Mesenchymal stem cell (in vitro differentiated cells and primary cell): ENCODE measurements around the gene ACTR8.

ENCODE experiments used
- DNase-seq: peaks from one replicate; pipeline ENCODE4 v3.0.0-alpha.2; 2013
- H2AFZ ChIP-seq: one replicate; pipeline ENCODE4 v1.6.1; 2013; ENCODE audit warnings: low read depth, mild to moderate bottlenecking, control low read depth, inconsistent platforms, low read length, moderate library complexity
- H2AK5ac ChIP-seq: 2 replicates; pipeline ENCODE4 v1.6.1; 2013; ENCODE audit warnings: low read length, moderate library complexity, mild to moderate bottlenecking, inconsistent platforms; ENCODE audit not compliant: severe bottlenecking
- H2BK120ac ChIP-seq: one replicate; pipeline ENCODE4 v1.6.1; 2013; ENCODE audit warnings: low read depth, mild to moderate bottlenecking, inconsistent platforms, low read length, moderate library complexity
- H2BK12ac ChIP-seq, 2 experiments: one replicate each; pipeline ENCODE4 v1.6.1; 2013; ENCODE audit warnings: inconsistent platforms in 2 of 2, low read length in 2 of 2, mild to moderate bottlenecking in 2 of 2, moderate library complexity in 2 of 2, control low read depth in 1 of 2
- H2BK15ac ChIP-seq: one replicate; pipeline ENCODE4 v1.6.1; 2013; ENCODE audit warnings: mild to moderate bottlenecking, low read depth, inconsistent platforms; ENCODE audit not compliant: poor library complexity, severe bottlenecking
- H2BK5ac ChIP-seq: 2 replicates; pipeline ENCODE4 v1.6.1; 2013; ENCODE audit warnings: low read depth, mild to moderate bottlenecking, low read length, control low read depth, inconsistent platforms; ENCODE audit not compliant: poor library complexity, severe bottlenecking
- H3K14ac ChIP-seq, 2 experiments: one replicate each; pipeline ENCODE4 v1.6.1; 2013; ENCODE audit warnings: inconsistent platforms in 2 of 2, low read length in 2 of 2, control low read depth in 1 of 2, mild to moderate bottlenecking in 1 of 2, moderate library complexity in 1 of 2
- H3K18ac ChIP-seq, 2 experiments: one replicate each; pipeline ENCODE4 v1.6.1; 2013; ENCODE audit warnings: inconsistent platforms in 2 of 2, low read length in 2 of 2, control low read depth in 1 of 2, low read depth in 1 of 2, mild to moderate bottlenecking in 1 of 2
- H3K23ac ChIP-seq, 2 experiments: one replicate each; pipeline ENCODE4 v1.6.1; 2013; ENCODE audit warnings: inconsistent platforms in 2 of 2, low read length in 2 of 2, mild to moderate bottlenecking in 2 of 2, moderate library complexity in 2 of 2, control low read depth in 1 of 2
- H3K27ac ChIP-seq: 2 replicates; pipeline ENCODE4 v1.5.1; 2013; ENCODE audit warnings: mild to moderate bottlenecking, moderate library complexity, low read length, control low read depth, inconsistent platforms; ENCODE audit not compliant: poor library complexity, severe bottlenecking
- H3K27me3 ChIP-seq, 2 experiments: 2 replicates each; pipeline versions ENCODE4 v1.6.1 to v1.7.0; 2013; ENCODE audit warnings: low read length in 2 of 2, mild to moderate bottlenecking in 2 of 2, moderate library complexity in 2 of 2, control low read depth in 1 of 2, inconsistent platforms in 1 of 2; ENCODE audit not compliant: control insufficient read depth in 1 of 2, insufficient read depth in 1 of 2
- H3K36me3 ChIP-seq, 2 experiments: 2 replicates each; pipeline versions ENCODE4 v1.6.1 to v1.7.0; 2013; ENCODE audit warnings: low read length in 2 of 2, control low read depth in 1 of 2, inconsistent platforms in 1 of 2, low read depth in 1 of 2, mild to moderate bottlenecking in 1 of 2; ENCODE audit not compliant: insufficient read depth in 2 of 2, control insufficient read depth in 1 of 2
- H3K4ac ChIP-seq, 2 experiments: one replicate each; pipeline ENCODE4 v1.6.1; 2013; ENCODE audit warnings: inconsistent platforms in 2 of 2, low read length in 2 of 2, mild to moderate bottlenecking in 2 of 2, moderate library complexity in 2 of 2, control low read depth in 1 of 2, low read depth in 1 of 2
- H3K4me1 ChIP-seq: 2 replicates; pipeline ENCODE4 v1.6.1; 2013; ENCODE audit warnings: low read depth, low read length, control low read depth; ENCODE audit not compliant: control insufficient read depth, insufficient read depth
- H3K4me2 ChIP-seq: 2 replicates; pipeline ENCODE4 v1.6.1; 2013; ENCODE audit warnings: low read length, mild to moderate bottlenecking, inconsistent platforms; ENCODE audit not compliant: poor library complexity, severe bottlenecking
- H3K4me3 ChIP-seq, 2 experiments: 2 replicates each; pipeline versions ENCODE4 v1.5.1 to v1.7.0; 2013; ENCODE audit warnings: low read length in 2 of 2, mild to moderate bottlenecking in 2 of 2, control low read depth in 1 of 2, low read depth in 1 of 2; ENCODE audit not compliant: insufficient read depth in 1 of 2
- H3K79me1 ChIP-seq: replicated peaks from 2 replicates; pipeline ENCODE4 v1.6.1; 2013; ENCODE audit warnings: mild to moderate bottlenecking, control low read depth, low read length, inconsistent platforms; ENCODE audit not compliant: poor library complexity, severe bottlenecking
- H3K9ac ChIP-seq: 2 replicates; pipeline ENCODE4 v1.7.0; 2013; ENCODE audit warnings: mild to moderate bottlenecking, low read length, moderate library complexity
- H3K9me3 ChIP-seq: 2 replicates; pipeline ENCODE4 v1.7.0; 2013; ENCODE audit warnings: mild to moderate bottlenecking, low read length; ENCODE audit not compliant: control insufficient read depth
- H4K8ac ChIP-seq: one replicate; pipeline ENCODE4 v1.6.1; 2013; ENCODE audit warnings: inconsistent platforms, mild to moderate bottlenecking, low read length, moderate library complexity
- H4K91ac ChIP-seq: one replicate; pipeline ENCODE4 v1.6.1; 2013; ENCODE audit warnings: mild to moderate bottlenecking, low read length, inconsistent platforms
- WGBS: methylation state at CpG from one replicate; pipeline ENCODE4 v1.1.7; 2013; ENCODE audit warnings: mixed read lengths; 5-methylcytosine and 5-hydroxymethylcytosine counted together

The ACTR8 gene

GRCh38 chr3:53823956-53824657 lies 57.8 kb downstream of the ACTR8 start:
- H3K4me1 ChIP-seq = peaks cover 2% of the 10 kb centered on the region
- DNase-seq = no peak
- H3K9ac ChIP-seq = no peak overlapping the region
- H3K27ac ChIP-seq = no peak overlapping the region
- no peaks in the 10 kb centered on the region for H3K9me3 ChIP-seq
- 59% methylated on average over 10 of the region's 10 CpGs for WGBS
- H3K18ac ChIP-seq = no peak overlapping the region
- no peak overlapping the region for H4K8ac ChIP-seq
- H2BK12ac ChIP-seq = no peak overlapping the region
- no peak overlapping the region for H2BK5ac ChIP-seq
- H4K91ac ChIP-seq = no peak overlapping the region
- no peak overlapping the region for H2AK5ac ChIP-seq
- no peak overlapping the region for H3K23ac ChIP-seq
- no peaks in the 10 kb centered on the region for H3K27me3 ChIP-seq
- no peaks in the 10 kb centered on the region for H3K79me1 ChIP-seq
- H3K4me2 ChIP-seq = no peak overlapping the region
- no peak overlapping the region for H3K4me3 ChIP-seq
- no peak overlapping the region for H2BK120ac ChIP-seq
- peaks cover 0 to 5% of the 10 kb centered on the region in 2 experiments for H3K36me3 ChIP-seq
- H2BK15ac ChIP-seq = no peak overlapping the region
- no peak overlapping the region for H3K4ac ChIP-seq
- H2AFZ ChIP-seq = no peak overlapping the region
- H3K14ac ChIP-seq = no peak overlapping the region

- no peak overlapping the region for H2BK120ac ChIP-seq
- H2AFZ ChIP-seq = no peak overlapping the region
- H3K27ac ChIP-seq = no peak overlapping the region
- H2AK5ac ChIP-seq = no peak overlapping the region
- H3K9ac ChIP-seq = no peak overlapping the region
- peaks cover 0 to 5% of the 10 kb centered on the region in 2 experiments for H3K36me3 ChIP-seq
- H3K14ac ChIP-seq = no peak overlapping the region
- no peak overlapping the region for H2BK5ac ChIP-seq
- no peak for DNase-seq
- 95% methylated on average over 67 of the region's 67 CpGs for WGBS
- H3K27me3 ChIP-seq = no peaks in the 10 kb centered on the region
- no peaks in the 10 kb centered on the region for H3K79me1 ChIP-seq
- H3K23ac ChIP-seq = no peak overlapping the region
- H2BK15ac ChIP-seq = no peak overlapping the region
- H3K4ac ChIP-seq = no peak overlapping the region
- H3K4me2 ChIP-seq = no peak overlapping the region
- H4K8ac ChIP-seq = peak overlapping the region; percentile 9
- H3K18ac ChIP-seq = no peak overlapping the region
- H3K4me3 ChIP-seq = no peak overlapping the region
- no peak overlapping the region for H2BK12ac ChIP-seq
- H4K91ac ChIP-seq = no peak overlapping the region
- no peaks in the 10 kb centered on the region for H3K9me3 ChIP-seq
- H3K4me1 ChIP-seq = peaks cover 2% of the 10 kb centered on the region
Measured at GRCh38 chr3:53823026-53823955, 58.7 kb downstream of the ACTR8 start.

- Histone ChIP-seq H3K27me3 (no peaks in the 10 kb centered on the region), H2BK5ac (no peak overlapping the region), H3K4ac (no peak overlapping the region), H2BK120ac (no peak overlapping the region), H3K36me3 (peaks cover 0 to 8% of the 10 kb centered on the region in 2 experiments), H4K8ac (no peak overlapping the region), H3K4me1 (peaks cover 2% of the 10 kb centered on the region), H2AFZ (no peak overlapping the region), H3K9me3 (no peaks in the 10 kb centered on the region), H2BK12ac (no peak overlapping the region), H3K14ac (no peak overlapping the region), H3K18ac (no peak overlapping the region), H3K27ac (no peak overlapping the region), H4K91ac (no peak overlapping the region), H2BK15ac (no peak overlapping the region), H3K79me1 (no peaks in the 10 kb centered on the region), H2AK5ac (no peak overlapping the region), H3K4me2 (no peak overlapping the region), H3K23ac (no peak overlapping the region), H3K9ac (no peak overlapping the region), H3K4me3 (no peak overlapping the region)
- WGBS = 87% methylated on average over 14 of the region's 14 CpGs
- DNase-seq = no peak
Measured at GRCh38 chr3:53822331-53822741, 59.6 kb downstream of the ACTR8 start.

GRCh38 chr3:53821631-53822121 lies 60.3 kb downstream of the ACTR8 start:
- no peak overlapping the region for H3K4ac ChIP-seq
- no peak overlapping the region for H3K9ac ChIP-seq
- no peak overlapping the region for H2AFZ ChIP-seq
- H2BK120ac ChIP-seq = no peak overlapping the region
- H3K4me1 ChIP-seq = peaks cover 2% of the 10 kb centered on the region
- no peak overlapping the region for H3K4me2 ChIP-seq
- no peak overlapping the region for H2AK5ac ChIP-seq
- peaks cover 0 to 8% of the 10 kb centered on the region in 2 experiments for H3K36me3 ChIP-seq
- no peak overlapping the region for H2BK12ac ChIP-seq
- H3K27me3 ChIP-seq = no peaks in the 10 kb centered on the region
- H4K8ac ChIP-seq = no peak overlapping the region
- no peak overlapping the region for H3K27ac ChIP-seq
- DNase-seq = no peak
- no peak overlapping the region for H3K23ac ChIP-seq
- H3K4me3 ChIP-seq = no peak overlapping the region
- no peak overlapping the region for H3K14ac ChIP-seq
- no peak overlapping the region for H2BK5ac ChIP-seq
- 79% methylated on average over 3 of the region's 5 CpGs for WGBS
- no peak overlapping the region for H4K91ac ChIP-seq
- no peak overlapping the region for H2BK15ac ChIP-seq
- H3K79me1 ChIP-seq = no peaks in the 10 kb centered on the region
- no peak overlapping the region for H3K18ac ChIP-seq
- no peaks in the 10 kb centered on the region for H3K9me3 ChIP-seq
